Measurements from ENCODE around the gene GNB2.
A peak's percentile ranks its signal among the peaks of the same experiment; 100 is the strongest.

Gene GNB2

GRCh38 chr7:100706672-100707311, 33.3 kb downstream of the GNB2 start:
- Histone ChIP-seq H2BK12ac (ENCODE audit: low read length in 2 of 2) (no peak overlapping the region), H3K4me3 (ENCODE audit: insufficient read depth in 1 of 2, low read depth in 1 of 2, low read length in 2 of 2) (peak overlapping the region; percentile 91 to 96), H3K79me1 (replicated peaks; ENCODE audit: low read length, poor library complexity, severe bottlenecking) (peaks cover 10% of the 10 kb centered on the region), H4K91ac (ENCODE audit: low read length) (no peak overlapping the region), H3K23ac (ENCODE audit: low read length in 2 of 2) (no peak overlapping the region), H2BK5ac (ENCODE audit: low read depth, low read length, poor library complexity, severe bottlenecking) (no peak overlapping the region), H3K14ac (ENCODE audit: low read length in 2 of 2) (peak overlapping the region in 1 of 2 experiments; percentile 57), H4K8ac (ENCODE audit: low read length) (peak overlapping the region; percentile 72), H2BK15ac (ENCODE audit: low read depth, poor library complexity, severe bottlenecking) (peak overlapping the region; percentile 52), H2AFZ (ENCODE audit: low read depth, low read length) (no peak overlapping the region), H3K36me3 (ENCODE audit: control insufficient read depth in 1 of 2, insufficient read depth in 2 of 2, low read depth in 1 of 2, low read length in 2 of 2) (peaks cover 4 to 10% of the 10 kb centered on the region in 2 experiments), H3K9me3 (ENCODE audit: control insufficient read depth, low read length) (no peaks in the 10 kb centered on the region), H2BK120ac (ENCODE audit: low read depth, low read length) (no peak overlapping the region), H3K4ac (ENCODE audit: low read depth in 1 of 2, low read length in 2 of 2) (peak overlapping the region in 1 of 2 experiments; percentile 80), H2AK5ac (ENCODE audit: low read length, severe bottlenecking) (no peak overlapping the region), H3K27me3 (ENCODE audit: control insufficient read depth in 1 of 2, insufficient read depth in 1 of 2, low read length in 2 of 2) (peaks cover 2 to 4% of the 10 kb centered on the region in 2 experiments), H3K9ac (ENCODE audit: low read length) (peak overlapping the region; percentile 98), H3K27ac (ENCODE audit: low read length, poor library complexity, severe bottlenecking) (no peak overlapping the region), H3K18ac (ENCODE audit: low read depth in 1 of 2, low read length in 2 of 2) (peak overlapping the region in 1 of 2 experiments; percentile 6), H3K4me2 (ENCODE audit: low read length, poor library complexity, severe bottlenecking) (peak overlapping the region; percentile 97), H3K4me1 (ENCODE audit: control insufficient read depth, insufficient read depth, low read depth, low read length) (peaks cover 15% of the 10 kb centered on the region)
- DNase-seq, result no peak
- 40% methylated on average over 33 of the region's 34 CpGs for WGBS

GRCh38 chr7:100708395-100708794, 34.9 kb downstream of the GNB2 start:
- H3K14ac ChIP-seq (ENCODE audit: low read length in 2 of 2), result no peak overlapping the region
- H2BK120ac ChIP-seq (ENCODE audit: low read depth, low read length), result no peak overlapping the region
- no peaks in the 10 kb centered on the region for H3K9me3 ChIP-seq (ENCODE audit: control insufficient read depth, low read length)
- H3K36me3 ChIP-seq (ENCODE audit: control insufficient read depth in 1 of 2, insufficient read depth in 2 of 2, low read depth in 1 of 2, low read length in 2 of 2), result peaks cover 4 to 10% of the 10 kb centered on the region in 2 experiments
- H3K79me1 ChIP-seq (replicated peaks; ENCODE audit: low read length, poor library complexity, severe bottlenecking), result peaks cover 10% of the 10 kb centered on the region
- no peak overlapping the region for H2BK5ac ChIP-seq (ENCODE audit: low read depth, low read length, poor library complexity, severe bottlenecking)
- H2AFZ ChIP-seq (ENCODE audit: low read depth, low read length), result no peak overlapping the region
- H3K4me2 ChIP-seq (ENCODE audit: low read length, poor library complexity, severe bottlenecking), result no peak overlapping the region
- no peak overlapping the region for H3K27ac ChIP-seq (ENCODE audit: low read length, poor library complexity, severe bottlenecking)
- no peak overlapping the region for H2BK15ac ChIP-seq (ENCODE audit: low read depth, poor library complexity, severe bottlenecking)
- peaks cover 15% of the 10 kb centered on the region for H3K4me1 ChIP-seq (ENCODE audit: control insufficient read depth, insufficient read depth, low read depth, low read length)
- no peak overlapping the region for H3K4ac ChIP-seq (ENCODE audit: low read depth in 1 of 2, low read length in 2 of 2)
- H4K91ac ChIP-seq (ENCODE audit: low read length), result no peak overlapping the region
- H3K23ac ChIP-seq (ENCODE audit: low read length in 2 of 2), result no peak overlapping the region
- no peak for DNase-seq
- H3K9ac ChIP-seq (ENCODE audit: low read length), result no peak overlapping the region
- no peak overlapping the region for H2AK5ac ChIP-seq (ENCODE audit: low read length, severe bottlenecking)
- H3K18ac ChIP-seq (ENCODE audit: low read depth in 1 of 2, low read length in 2 of 2), result no peak overlapping the region
- no peak overlapping the region for H2BK12ac ChIP-seq (ENCODE audit: low read length in 2 of 2)
- no peak overlapping the region for H3K4me3 ChIP-seq (ENCODE audit: insufficient read depth in 1 of 2, low read depth in 1 of 2, low read length in 2 of 2)
- WGBS, result 93% methylated on average over 6 of the region's 6 CpGs
- H3K27me3 ChIP-seq (ENCODE audit: control insufficient read depth in 1 of 2, insufficient read depth in 1 of 2, low read length in 2 of 2), result no peaks in the 10 kb centered on the region
- no peak overlapping the region for H4K8ac ChIP-seq (ENCODE audit: low read length)

DNA sequence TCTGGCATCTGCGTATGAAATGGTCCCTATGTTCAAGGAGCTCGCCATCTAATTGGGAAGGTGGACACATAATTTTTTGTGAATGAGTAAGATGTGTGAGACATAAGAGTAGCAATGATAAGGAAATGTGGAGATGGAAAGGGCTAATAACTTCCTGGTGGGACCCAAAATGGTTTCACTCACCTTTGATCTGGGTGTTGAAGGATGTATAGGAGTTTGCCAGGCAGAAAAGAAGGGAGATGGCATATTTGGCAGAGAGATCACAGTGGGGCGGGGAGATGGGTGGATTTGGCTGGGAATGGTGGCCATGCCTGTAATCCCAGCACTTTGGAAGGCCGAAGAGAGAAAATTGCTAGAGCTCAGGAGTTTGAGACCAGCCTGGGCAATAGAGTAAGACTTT, 36.9 kb downstream of the GNB2 start:
- no peak overlapping the region for H3K14ac ChIP-seq (ENCODE audit: low read length in 2 of 2)
- H2AK5ac ChIP-seq (ENCODE audit: low read length, severe bottlenecking), result no peak overlapping the region
- no peak overlapping the region for H3K18ac ChIP-seq (ENCODE audit: low read depth in 1 of 2, low read length in 2 of 2)
- H3K27ac ChIP-seq (ENCODE audit: low read length, poor library complexity, severe bottlenecking), result no peak overlapping the region
- no peak overlapping the region for H3K9ac ChIP-seq (ENCODE audit: low read length)
- no peak for DNase-seq
- H2BK12ac ChIP-seq (ENCODE audit: low read length in 2 of 2), result no peak overlapping the region
- peaks cover 0 to 6% of the 10 kb centered on the region in 2 experiments for H3K27me3 ChIP-seq (ENCODE audit: control insufficient read depth in 1 of 2, insufficient read depth in 1 of 2, low read length in 2 of 2)
- H3K36me3 ChIP-seq (ENCODE audit: control insufficient read depth in 1 of 2, insufficient read depth in 2 of 2, low read depth in 1 of 2, low read length in 2 of 2), result peaks cover 4 to 10% of the 10 kb centered on the region in 2 experiments
- H3K23ac ChIP-seq (ENCODE audit: low read length in 2 of 2), result no peak overlapping the region
- H2AFZ ChIP-seq (ENCODE audit: low read depth, low read length), result no peak overlapping the region
- H2BK120ac ChIP-seq (ENCODE audit: low read depth, low read length), result no peak overlapping the region
- 85% methylated on average over 4 of the region's 4 CpGs for WGBS
- no peak overlapping the region for H4K91ac ChIP-seq (ENCODE audit: low read length)
- no peaks in the 10 kb centered on the region for H3K9me3 ChIP-seq (ENCODE audit: control insufficient read depth, low read length)
- H2BK5ac ChIP-seq (ENCODE audit: low read depth, low read length, poor library complexity, severe bottlenecking), result no peak overlapping the region
- no peak overlapping the region for H3K4ac ChIP-seq (ENCODE audit: low read depth in 1 of 2, low read length in 2 of 2)
- H3K79me1 ChIP-seq (replicated peaks; ENCODE audit: low read length, poor library complexity, severe bottlenecking), result peaks cover 10% of the 10 kb centered on the region
- no peak overlapping the region for H2BK15ac ChIP-seq (ENCODE audit: low read depth, poor library complexity, severe bottlenecking)
- H3K4me1 ChIP-seq (ENCODE audit: control insufficient read depth, insufficient read depth, low read depth, low read length), result peaks cover 10% of the 10 kb centered on the region
- H3K4me2 ChIP-seq (ENCODE audit: low read length, poor library complexity, severe bottlenecking), result no peak overlapping the region
- H3K4me3 ChIP-seq (ENCODE audit: insufficient read depth in 1 of 2, low read depth in 1 of 2, low read length in 2 of 2), result no peak overlapping the region
- no peak overlapping the region for H4K8ac ChIP-seq (ENCODE audit: low read length)

- H4K91ac ChIP-seq (ENCODE audit: low read length), result no peak overlapping the region
- H3K23ac ChIP-seq (ENCODE audit: low read length in 2 of 2), result no peak overlapping the region
- H3K36me3 ChIP-seq (ENCODE audit: control insufficient read depth in 1 of 2, insufficient read depth in 2 of 2, low read depth in 1 of 2, low read length in 2 of 2), result peaks cover 4 to 10% of the 10 kb centered on the region in 2 experiments
- WGBS, result 91% methylated on average over 11 of the region's 11 CpGs
- peaks cover 9% of the 10 kb centered on the region for H3K4me1 ChIP-seq (ENCODE audit: control insufficient read depth, insufficient read depth, low read depth, low read length)
- H3K4me3 ChIP-seq (ENCODE audit: insufficient read depth in 1 of 2, low read depth in 1 of 2, low read length in 2 of 2), result no peak overlapping the region
- no peak overlapping the region for H2BK5ac ChIP-seq (ENCODE audit: low read depth, low read length, poor library complexity, severe bottlenecking)
- DNase-seq, result no peak
- H2BK120ac ChIP-seq (ENCODE audit: low read depth, low read length), result no peak overlapping the region
- no peak overlapping the region for H3K27ac ChIP-seq (ENCODE audit: low read length, poor library complexity, severe bottlenecking)
- no peak overlapping the region for H3K4ac ChIP-seq (ENCODE audit: low read depth in 1 of 2, low read length in 2 of 2)
- H3K18ac ChIP-seq (ENCODE audit: low read depth in 1 of 2, low read length in 2 of 2), result no peak overlapping the region
- no peak overlapping the region for H2BK15ac ChIP-seq (ENCODE audit: low read depth, poor library complexity, severe bottlenecking)
- H2AK5ac ChIP-seq (ENCODE audit: low read length, severe bottlenecking), result no peak overlapping the region
- H3K9ac ChIP-seq (ENCODE audit: low read length), result no peak overlapping the region
- H3K14ac ChIP-seq (ENCODE audit: low read length in 2 of 2), result no peak overlapping the region
- H3K9me3 ChIP-seq (ENCODE audit: control insufficient read depth, low read length), result no peaks in the 10 kb centered on the region
- no peak overlapping the region for H2BK12ac ChIP-seq (ENCODE audit: low read length in 2 of 2)
- H3K79me1 ChIP-seq (replicated peaks; ENCODE audit: low read length, poor library complexity, severe bottlenecking), result peaks cover 10% of the 10 kb centered on the region
- no peak overlapping the region for H4K8ac ChIP-seq (ENCODE audit: low read length)
- H3K27me3 ChIP-seq (ENCODE audit: control insufficient read depth in 1 of 2, insufficient read depth in 1 of 2, low read length in 2 of 2), result peaks cover 0 to 8% of the 10 kb centered on the region in 2 experiments
- no peak overlapping the region for H3K4me2 ChIP-seq (ENCODE audit: low read length, poor library complexity, severe bottlenecking)
- H2AFZ ChIP-seq (ENCODE audit: low read depth, low read length), result no peak overlapping the region
Observed at GRCh38 chr7:100711369-100711768, 37.8 kb downstream of the GNB2 start.

All from mesenchymal stem cell (in vitro differentiated cells and primary cell).